Limb (tissue), 2 donors: ENCODE data around the gene BNIP1.
"Not testable (repeated sequence)": the region's sequence is repeated elsewhere in the genome, so short reads cannot be mapped to it uniquely, and the experiment has no call there.

Experiments used
- DNase-seq, 2 donors: peaks; one replicate each; pipeline ENCODE4 v3.0.0-alpha.2; 2016; ENCODE audit errors: extremely low spot score in 2 of 2

BNIP1 gene

GRCh38 chr5:173144200-173145176, at the start of gene BNIP1:
Gene BNIP1 (plus strand): TSS chr5:173144531. CDS start chr5:173144546, 15 bp downstream.
- DNase-seq: peak; percentile 92 to 98

GRCh38 chr5:173098787-173099186, 45.5 kb upstream of the BNIP1 start:
- no peak for DNase-seq

- no peak for DNase-seq
Observed at GRCh38 chr5:173099461-173099860, 44.9 kb upstream of the BNIP1 start.

GRCh38 chr5:173101245-173101644, 43.1 kb upstream of the BNIP1 start:
- DNase-seq: no peak

GRCh38 chr5:173103411-173103810, 40.9 kb upstream of the BNIP1 start:
- DNase-seq: no peak

- DNase-seq: no peak
Observed at GRCh38 chr5:173108914-173109313, 35.4 kb upstream of the BNIP1 start.

GRCh38 chr5:173114536-173114935, 29.8 kb upstream of the BNIP1 start:
- DNase-seq: no peak

- no peak for DNase-seq
Observed at GRCh38 chr5:173119719-173120118, 24.6 kb upstream of the BNIP1 start.

GRCh38 chr5:173123416-173123815, 20.9 kb upstream of the BNIP1 start:
- DNase-seq: no peak

- not testable (repeated sequence) for DNase-seq
Observed at GRCh38 chr5:173132166-173132565, 12.2 kb upstream of the BNIP1 start.

GRCh38 chr5:173138707-173139106, 5.6 kb upstream of the BNIP1 start:
- DNase-seq: no peak

- no peak for DNase-seq
Observed at GRCh38 chr5:173139631-173140030, 4.7 kb upstream of the BNIP1 start.

- no peak for DNase-seq
Observed at GRCh38 chr5:173140769-173141168, 3.6 kb upstream of the BNIP1 start.

GRCh38 chr5:173143567-173143966, 764 bp upstream of the BNIP1 start:
- DNase-seq: no peak

GRCh38 chr5:173148354-173148753, 4.0 kb downstream of the BNIP1 start:
- DNase-seq: no peak

- DNase-seq: no peak
Observed at GRCh38 chr5:173152547-173152946, 8.2 kb downstream of the BNIP1 start.

- DNase-seq: no peak
Observed at GRCh38 chr5:173153842-173154241, 9.5 kb downstream of the BNIP1 start.

GRCh38 chr5:173154619-173155018, 10.3 kb downstream of the BNIP1 start:
- DNase-seq: not testable (repeated sequence)

- no peak for DNase-seq
Observed at GRCh38 chr5:173155912-173156311, 11.6 kb downstream of the BNIP1 start.

- no peak for DNase-seq
Observed at GRCh38 chr5:173158366-173158765, 14.0 kb downstream of the BNIP1 start.

GRCh38 chr5:173159256-173159655, 14.9 kb downstream of the BNIP1 start:
- no peak for DNase-seq

- DNase-seq: no peak
Observed at GRCh38 chr5:173161148-173161547, 16.8 kb downstream of the BNIP1 start.

- no peak for DNase-seq
Observed at GRCh38 chr5:173163219-173163618, 18.9 kb downstream of the BNIP1 start.
